K562 (cell line): ENCODE results near the gene PUSL1. TPM values are rescaled to one million over a fixed set of nuclear protein-coding genes. Genes with fewer than 3 reads are reported as not detected.

Experiments
- ARID2 ChIP-seq: fragments of 450-650 bp; IDR thresholded peaks from 2 replicates; pipeline ENCODE4 v1.6.1; 2017; ENCODE audit warnings: antibody characterized with exemption, mild to moderate bottlenecking
- BMI1 ChIP-seq: fragments of 150-350 bp; IDR thresholded peaks from 2 replicates; pipeline ENCODE4 v1.6.1; 2014; ENCODE audit warnings: low read length
- CHD1 ChIP-seq: fragments of 200-600 bp; sonication (generic); IDR thresholded peaks from one replicate; pipeline ENCODE4 v1.6.1; 2012; ENCODE audit warnings: mild to moderate bottlenecking, moderate library complexity, low read length, inconsistent platforms
- FOXJ2 ChIP-seq: fragments of 200-800 bp; sonication (Bioruptor generic); IDR thresholded peaks from 2 replicates; pipeline ENCODE4 v1.6.1; 2016; ENCODE audit warnings: missing genetic modification characterization, missing compliant biosample characterization
- FOXK1 ChIP-seq: sonication (generic); formaldehyde crosslinking; IDR thresholded peaks from 2 replicates; pipeline ENCODE4 v1.8.0; 2022; ENCODE audit warnings: missing genetic modification reagents, mild to moderate bottlenecking, borderline replicate concordance
- HCFC1 ChIP-seq: IDR thresholded peaks from 2 replicates; pipeline ENCODE4 v1.6.1; 2012; ENCODE audit warnings: low read depth, low read length, improper control_type of control experiment
- HSF4 ChIP-seq: fragments of 250-450 bp; sonication (Bioruptor Pico); IDR thresholded peaks from 2 replicates; pipeline ENCODE4 v2.1.2; 2022; ENCODE audit warnings: mild to moderate bottlenecking, moderate library complexity, borderline replicate concordance
- NFE2L1 ChIP-seq: fragments of 450-650 bp; IDR thresholded peaks from 2 replicates; pipeline ENCODE4 v1.6.1; 2016; ENCODE audit warnings: missing genetic modification characterization, low read depth, mild to moderate bottlenecking, missing compliant biosample characterization, moderate library complexity, borderline replicate concordance
- NR1H2 ChIP-seq: sonication (generic); formaldehyde crosslinking; IDR thresholded peaks from 2 replicates; pipeline ENCODE4 v1.4.0; 2020; ENCODE audit warnings: mild to moderate bottlenecking, missing genetic modification reagents
- PHTF2 ChIP-seq: fragments of 250-450 bp; sonication (Bioruptor Pico); IDR thresholded peaks from 2 replicates; pipeline ENCODE4 v1.5.0; 2021; ENCODE audit warnings: mild to moderate bottlenecking
- POLR3A ChIP-seq: IDR thresholded peaks from 2 replicates; pipeline ENCODE4 v1.6.1; 2011; ENCODE audit warnings: borderline replicate concordance, mild to moderate bottlenecking, moderate library complexity; ENCODE audit not compliant: insufficient read length, insufficient read depth; ENCODE audit errors: extremely low read depth
- PYGO2 ChIP-seq: fragments of 450-650 bp; IDR thresholded peaks from 2 replicates; pipeline ENCODE4 v1.6.1; 2016; ENCODE audit warnings: mild to moderate bottlenecking, missing genetic modification characterization, moderate library complexity, missing compliant biosample characterization
- SIN3A ChIP-seq, 2 experiments: fragments of 150-350 bp in 1 of 2; IDR thresholded peaks; 2 replicates each; pipeline ENCODE4 v1.6.1; 2011 to 2016; ENCODE audit warnings: borderline replicate concordance in 2 of 2, low read depth in 2 of 2, low read length in 2 of 2, mild to moderate bottlenecking in 2 of 2, moderate library complexity in 2 of 2; ENCODE audit not compliant: control insufficient read depth in 1 of 2
- SIN3B ChIP-seq: fragments of 450-650 bp; IDR thresholded peaks from 2 replicates; pipeline ENCODE4 v1.6.1; 2017; ENCODE audit warnings: low read depth, mild to moderate bottlenecking, moderate library complexity
- STAT6 ChIP-seq: sonication (generic); formaldehyde crosslinking; IDR thresholded peaks from 2 replicates; pipeline ENCODE4 v1.8.1; 2023; ENCODE audit warnings: mild to moderate bottlenecking, missing genetic modification reagents
- XRCC5 ChIP-seq: fragments of 200-400 bp; formaldehyde crosslinking; IDR thresholded peaks from 2 replicates; pipeline ENCODE4 v1.6.1; 2017; ENCODE audit warnings: low read depth, mild to moderate bottlenecking, low read length
- ZNF239 ChIP-seq: fragments of 250-450 bp; sonication (Bioruptor Pico); IDR thresholded peaks from 2 replicates; pipeline ENCODE4 v1.4.0; 2020; ENCODE audit warnings: mild to moderate bottlenecking
- ZNF24 ChIP-seq: fragments of 450-650 bp; IDR thresholded peaks from 2 replicates; pipeline ENCODE4 v1.6.1; 2016
- ZNF436 ChIP-seq: fragments of 250-450, 450-650 bp; sonication (Bioruptor Pico); formaldehyde crosslinking; IDR thresholded peaks from 2 replicates; pipeline ENCODE4 v1.7.0; 2020; ENCODE audit warnings: mild to moderate bottlenecking
- polyA plus RNA-seq, 8 experiments: library from polyadenylated mRNA; depleted of rRNA in 4 of 8; stranded (reverse) in 5 of 8; unstranded in 3 of 8; fragments of >200 nt; fragmentation: Nextera tagmentation in 2 of 8; fragmentation: Illumina TruSeq in 1 of 8; extraction: Ambion mirVana in 2 of 8; extraction: Trizol in 1 of 8; gene quantifications; 2 replicates each; pipeline versions ENCODE4 v1.2.1 to v1.2.3, GENCODE V29; 2011 to 2014; ENCODE audit warnings: inconsistent platforms in 1 of 8, missing spikeins in 1 of 8
- total RNA-seq, 7 experiments: library from RNA; depleted of rRNA in 6 of 7; stranded (reverse); fragments of >200 nt in 6 of 7; fragmentation: Illumina TruSeq in 2 of 7; extraction: Trizol in 2 of 7; gene quantifications; 2 replicates each; pipeline versions ENCODE4 v1.2.1 to v1.2.3, GENCODE V29; 2011 to 2021; ENCODE audit warnings: low replicate concordance in 1 of 7
- TF ChIP-seq, protein P1 (sequence below), 2 experiments: IDR thresholded peaks; 2 replicates each; pipeline ENCODE4 v1.6.1; 2011; ENCODE audit warnings: borderline replicate concordance in 1 of 2, control low read depth in 1 of 2, low read depth in 1 of 2, low read length in 1 of 2, mild to moderate bottlenecking in 1 of 2, mixed read lengths in 1 of 2, moderate library complexity in 1 of 2; ENCODE audit not compliant: insufficient read depth in 1 of 2, insufficient read length in 1 of 2, poor library complexity in 1 of 2, severe bottlenecking in 1 of 2; ENCODE audit errors: extremely low read depth in 1 of 2
- TF ChIP-seq, protein P2 (sequence below): sonication (generic); formaldehyde crosslinking; IDR thresholded peaks from 2 replicates; pipeline ENCODE4 v1.8.1; 2022; ENCODE audit warnings: missing genetic modification reagents
- TF ChIP-seq, protein P3 (sequence below): sonication (generic); formaldehyde crosslinking; IDR thresholded peaks from 2 replicates; pipeline ENCODE4 v1.8.0; 2022; ENCODE audit warnings: missing genetic modification reagents, mild to moderate bottlenecking, moderate library complexity, borderline replicate concordance

The PUSL1 gene
- total and polyA plus RNA-seq, 9 of the 15 experiments (the other 6 are each of a cell fraction or from before 2014, with no cell fraction given): 0.62 to 86.9 (median 13.6) TPM

DNA sequence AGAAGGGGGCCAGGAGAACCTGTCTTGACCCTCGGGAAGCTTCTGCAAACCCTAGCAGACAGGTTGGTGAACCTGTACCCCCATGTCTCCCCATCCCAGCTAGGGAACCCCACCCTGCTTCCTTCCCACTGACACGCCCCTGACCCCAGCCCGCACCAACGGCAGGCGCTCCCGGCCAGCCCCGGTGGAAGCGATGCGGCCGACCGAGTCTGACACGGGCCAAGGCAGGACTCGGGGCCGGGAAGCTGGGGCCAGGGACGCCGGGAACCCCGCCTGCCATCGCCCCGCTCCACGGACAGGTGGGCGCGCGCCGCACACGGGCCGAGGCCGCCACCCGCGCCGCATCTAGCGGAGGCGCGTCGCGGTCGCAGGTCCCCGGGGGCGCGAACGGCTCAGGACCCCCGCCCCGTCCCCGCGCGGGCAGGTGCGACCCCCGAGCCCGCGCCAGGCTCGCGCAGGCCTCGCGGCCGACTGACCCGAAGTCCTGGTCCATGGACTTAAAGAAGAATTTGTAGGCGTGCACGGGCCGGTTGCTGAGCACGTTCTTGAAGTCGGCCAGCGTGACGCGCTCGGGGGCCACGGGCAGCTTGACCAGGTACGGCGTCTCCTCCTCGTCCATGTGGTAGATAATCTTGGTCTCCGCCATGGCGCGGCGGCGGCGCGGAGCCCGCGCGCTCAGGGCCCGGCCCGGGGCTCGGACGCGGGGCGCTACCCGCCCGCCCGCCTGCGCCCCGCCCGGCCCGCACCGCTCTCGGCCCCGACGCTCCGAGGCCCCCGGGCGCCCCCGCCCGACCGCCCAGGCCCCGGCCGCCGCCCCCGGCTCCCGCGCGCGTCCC lies 40.2 kb downstream of the PUSL1 start (continued):
- TF ChIP-seq STAT6 (0 out of 2 replicates have a peak, but pooled peaks have one; percentile 31), POLR3A (no peak), FOXK1 (CRISPR knock-in tag) (no peak), ZNF24 (no peak), BMI1 (no peak), SIN3B (peak; percentile 49), SIN3A (IDR thresholded peaks at IDR 0.05; ENCODE audit: borderline replicate concordance in 2 of 2, control insufficient read depth in 1 of 2, low read depth in 2 of 2, low read length in 2 of 2) (peak; percentile 27 to 56; a peak in 1 of 4 replicates), ZNF436 (CRISPR knock-in tag) (no peak), CHD1 (peak; percentile 84), NR1H2 (CRISPR knock-in tag) (no peak), PHTF2 (CRISPR knock-in tag) (no peak), FOXJ2 (no peak), NFE2L1 (tag) (no peak), XRCC5 (no peak), PYGO2 (tag) (no peak), ARID2 (no peak), HCFC1 (peak; percentile 2; the same call in 1 of the 2 replicates), ZNF239 (CRISPR knock-in tag) (no peak), HSF4 (no peak)
- TF ChIP-seq, protein P1, sequence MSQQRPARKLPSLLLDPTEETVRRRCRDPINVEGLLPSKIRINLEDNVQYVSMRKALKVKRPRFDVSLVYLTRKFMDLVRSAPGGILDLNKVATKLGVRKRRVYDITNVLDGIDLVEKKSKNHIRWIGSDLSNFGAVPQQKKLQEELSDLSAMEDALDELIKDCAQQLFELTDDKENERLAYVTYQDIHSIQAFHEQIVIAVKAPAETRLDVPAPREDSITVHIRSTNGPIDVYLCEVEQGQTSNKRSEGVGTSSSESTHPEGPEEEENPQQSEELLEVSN (IDR thresholded peaks at IDR 0.05; ENCODE audit: borderline replicate concordance in 1 of 2, extremely low read depth in 1 of 2, insufficient read depth in 1 of 2, insufficient read length in 1 of 2, low read depth in 1 of 2, low read length in 1 of 2, poor library complexity in 1 of 2, severe bottlenecking in 1 of 2): peak; percentile 26
- TF ChIP-seq, protein P2, sequence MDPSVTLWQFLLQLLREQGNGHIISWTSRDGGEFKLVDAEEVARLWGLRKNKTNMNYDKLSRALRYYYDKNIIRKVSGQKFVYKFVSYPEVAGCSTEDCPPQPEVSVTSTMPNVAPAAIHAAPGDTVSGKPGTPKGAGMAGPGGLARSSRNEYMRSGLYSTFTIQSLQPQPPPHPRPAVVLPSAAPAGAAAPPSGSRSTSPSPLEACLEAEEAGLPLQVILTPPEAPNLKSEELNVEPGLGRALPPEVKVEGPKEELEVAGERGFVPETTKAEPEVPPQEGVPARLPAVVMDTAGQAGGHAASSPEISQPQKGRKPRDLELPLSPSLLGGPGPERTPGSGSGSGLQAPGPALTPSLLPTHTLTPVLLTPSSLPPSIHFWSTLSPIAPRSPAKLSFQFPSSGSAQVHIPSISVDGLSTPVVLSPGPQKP (CRISPR knock-in tag): 0 out of 2 replicates have a peak, but pooled peaks have one; percentile 74
- TF ChIP-seq, protein P3, sequence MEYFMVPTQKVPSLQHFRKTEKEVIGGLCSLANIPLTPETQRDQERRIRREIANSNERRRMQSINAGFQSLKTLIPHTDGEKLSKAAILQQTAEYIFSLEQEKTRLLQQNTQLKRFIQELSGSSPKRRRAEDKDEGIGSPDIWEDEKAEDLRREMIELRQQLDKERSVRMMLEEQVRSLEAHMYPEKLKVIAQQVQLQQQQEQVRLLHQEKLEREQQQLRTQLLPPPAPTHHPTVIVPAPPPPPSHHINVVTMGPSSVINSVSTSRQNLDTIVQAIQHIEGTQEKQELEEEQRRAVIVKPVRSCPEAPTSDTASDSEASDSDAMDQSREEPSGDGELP (CRISPR knock-in tag): no peak
